H1 (cell line): ENCODE data around the gene SCGB1D4. TPM values are rescaled to one million over a fixed set of nuclear protein-coding genes. Genes with fewer than 3 reads are reported as not detected.

Source experiments
- CTCF ChIA-PET: fragments of 300-600 bp; sonication (Branson Sonifier 250); formaldehyde crosslinking; loops from one replicate; lab custom pipeline; 2021; ENCODE audit not compliant: partially characterized antibody; lab: Charles Lee
- POLR2A ChIA-PET: fragments of 300-600 bp; sonication (Branson Sonifier 250); formaldehyde crosslinking; loops from one replicate; lab custom pipeline; 2021; ENCODE audit warnings: inconsistent platforms; ENCODE audit not compliant: partially characterized antibody; lab: Charles Lee
- DNase-seq, 2 experiments: peaks; one replicate each; pipeline versions ENCODE4 v3.0.0 to v3.0.0-alpha.2; 2010 to 2022; ENCODE audit warnings: low spot score in 2 of 2, low read depth in 1 of 2, mixed read lengths in 1 of 2
- FAIRE-seq: peaks from 2 replicates; lab custom pipeline; 2011; peaks lifted over from hg19 to GRCh38; lab: Jason Lieb, UNC
- H2AFZ ChIP-seq: 2 replicates; pipeline ENCODE4 v1.8.1; 2012; ENCODE audit warnings: low read length, inconsistent platforms
- H2AK5ac ChIP-seq: 2 replicates; pipeline ENCODE4 v1.6.1; 2013; ENCODE audit warnings: low read depth, low read length
- H2BK120ac ChIP-seq: replicated peaks from 2 replicates; pipeline ENCODE3; 2013; ENCODE audit warnings: low read depth, low read length, inconsistent platforms
- H2BK12ac ChIP-seq: 2 replicates; pipeline ENCODE4 v1.6.1; 2013; ENCODE audit warnings: low read depth, low read length
- H2BK15ac ChIP-seq: 2 replicates; pipeline ENCODE4 v1.6.1; 2013; ENCODE audit warnings: low read length
- H2BK20ac ChIP-seq: 2 replicates; pipeline ENCODE4 v1.6.1; 2013; ENCODE audit warnings: low read length
- H2BK5ac ChIP-seq: 2 replicates; pipeline ENCODE4 v1.6.1; 2013; ENCODE audit warnings: low read depth, low read length
- H3K14ac ChIP-seq: 2 replicates; pipeline ENCODE4 v1.6.1; 2013; ENCODE audit warnings: inconsistent platforms; ENCODE audit not compliant: insufficient read length
- H3K18ac ChIP-seq: 2 replicates; pipeline ENCODE4 v1.6.1; 2013; ENCODE audit warnings: low read length; ENCODE audit errors: extremely low read depth
- H3K23ac ChIP-seq: 2 replicates; pipeline ENCODE4 v1.6.1; 2013; ENCODE audit warnings: inconsistent platforms; ENCODE audit not compliant: insufficient read length
- H3K23me2 ChIP-seq: 2 replicates; pipeline ENCODE4 v1.6.1; 2013; ENCODE audit warnings: low read depth, low read length
- H3K27ac ChIP-seq: 2 replicates; pipeline ENCODE4 v1.6.1; 2011; ENCODE audit warnings: low read depth, low read length, inconsistent platforms
- H3K27me3 ChIP-seq, 4 experiments: replicated peaks in 1 of 4; 1 replicate in 1 of 4; 2 replicates in 3 of 4; pipeline versions ENCODE4 v1.6.1 to v1.8.1; 2011 to 2013; ENCODE audit warnings: low read length in 3 of 4, mild to moderate bottlenecking in 3 of 4, inconsistent platforms in 2 of 4, mixed read lengths in 2 of 4, moderate library complexity in 1 of 4; ENCODE audit not compliant: control insufficient read depth in 3 of 4, insufficient read depth in 3 of 4; ENCODE audit errors: extremely low read depth in 1 of 4
- H3K36me3 ChIP-seq, 4 experiments: 2 replicates each; pipeline versions ENCODE4 v1.6.1 to v1.8.1; 2011 to 2013; ENCODE audit warnings: mild to moderate bottlenecking in 4 of 4, low read length in 3 of 4, moderate library complexity in 2 of 4, control low read depth in 1 of 4, inconsistent platforms in 1 of 4; ENCODE audit not compliant: insufficient read depth in 4 of 4, control insufficient read depth in 2 of 4
- H3K4ac ChIP-seq: replicated peaks from 2 replicates; pipeline ENCODE3; 2013; ENCODE audit warnings: low read length, low read depth, mixed read lengths, inconsistent platforms; ENCODE audit not compliant: insufficient read length
- H3K4me1 ChIP-seq, 4 experiments: replicated peaks in 1 of 4; 1 replicate in 1 of 4; 2 replicates in 3 of 4; pipeline versions ENCODE4 v1.6.1 to v1.8.1; 2011 to 2013; ENCODE audit warnings: low read length in 3 of 4, inconsistent platforms in 2 of 4, mixed read lengths in 1 of 4; ENCODE audit not compliant: insufficient read depth in 4 of 4, control insufficient read depth in 3 of 4
- H3K4me2 ChIP-seq, 2 experiments: 2 replicates each; pipeline versions ENCODE4 v1.6.1 to v1.8.1; 2011 to 2013; ENCODE audit warnings: low read depth in 2 of 2, low read length in 2 of 2, control low read depth in 1 of 2, inconsistent platforms in 1 of 2, mild to moderate bottlenecking in 1 of 2; ENCODE audit not compliant: insufficient read depth in 1 of 2
- H3K4me3 ChIP-seq, 4 experiments: fragments of 200-600, 300-600 bp in 1 of 4; sonication (generic), shearing (Covaris generic), sonication (Bioruptor Twin) in 1 of 4; 2 replicates each; pipeline versions ENCODE4 v1.5.1 to v1.8.1; 2011 to 2016; ENCODE audit warnings: low read length in 4 of 4, low read depth in 3 of 4, control low read depth in 2 of 4, inconsistent platforms in 2 of 4, mild to moderate bottlenecking in 2 of 4, mixed read lengths in 1 of 4, moderate library complexity in 1 of 4; ENCODE audit not compliant: insufficient read depth in 2 of 4; ENCODE audit errors: extremely low read depth in 1 of 4
- H3K56ac ChIP-seq: replicated peaks from 2 replicates; pipeline ENCODE3; 2013; ENCODE audit warnings: low read depth, mild to moderate bottlenecking, mixed read lengths, low read length, inconsistent platforms; ENCODE audit not compliant: insufficient read length
- H3K79me1 ChIP-seq: 2 replicates; pipeline ENCODE4 v1.6.1; 2013; ENCODE audit warnings: low read depth, low read length, control low read depth
- H3K79me2 ChIP-seq, 2 experiments: 2 replicates each; pipeline versions ENCODE4 v1.6.1 to v1.8.1; 2012 to 2013; ENCODE audit warnings: low read length in 2 of 2, mild to moderate bottlenecking in 2 of 2, inconsistent platforms in 1 of 2; ENCODE audit not compliant: insufficient read depth in 2 of 2, control insufficient read depth in 1 of 2
- H3K9ac ChIP-seq, 4 experiments: replicated peaks in 1 of 4; 1 replicate in 1 of 4; 2 replicates in 3 of 4; pipeline versions ENCODE4 v1.6.1 to v1.8.1; 2011 to 2013; ENCODE audit warnings: low read depth in 3 of 4, low read length in 3 of 4, control low read depth in 2 of 4, mild to moderate bottlenecking in 2 of 4, moderate library complexity in 2 of 4, inconsistent platforms in 1 of 4; ENCODE audit errors: extremely low read depth in 1 of 4
- H3K9me3 ChIP-seq, 2 experiments: 2 replicates each; pipeline versions ENCODE4 v1.6.1 to v1.8.1; 2012 to 2013; ENCODE audit warnings: mild to moderate bottlenecking in 2 of 2, moderate library complexity in 2 of 2, control low read depth in 1 of 2, inconsistent platforms in 1 of 2, low read depth in 1 of 2, low read length in 1 of 2, mixed read lengths in 1 of 2; ENCODE audit not compliant: insufficient read depth in 2 of 2
- H4K20me1 ChIP-seq, 2 experiments: replicated peaks in 1 of 2; 2 replicates each; pipeline versions ENCODE3 to v1.8.1; 2011 to 2013; ENCODE audit warnings: inconsistent platforms in 2 of 2, low read length in 2 of 2, mild to moderate bottlenecking in 1 of 2; ENCODE audit not compliant: insufficient read depth in 2 of 2, control insufficient read depth in 1 of 2
- H4K5ac ChIP-seq: 2 replicates; pipeline ENCODE4 v1.6.1; 2013; ENCODE audit warnings: low read length, low read depth, mixed read lengths, inconsistent platforms; ENCODE audit not compliant: insufficient read length
- H4K8ac ChIP-seq: 2 replicates; pipeline ENCODE4 v1.8.0; 2013; ENCODE audit warnings: mild to moderate bottlenecking, moderate library complexity, low read length, inconsistent platforms; ENCODE audit not compliant: insufficient read depth; ENCODE audit errors: extremely low read depth
- H4K91ac ChIP-seq: replicated peaks from 2 replicates; pipeline ENCODE3; 2013; ENCODE audit warnings: low read length, mixed read lengths, inconsistent platforms; ENCODE audit not compliant: insufficient read length
- BRCA1 ChIP-seq: IDR thresholded peaks from 2 replicates; pipeline ENCODE4 v1.6.1; 2012; ENCODE audit warnings: low read depth, low read length, improper control_type of control experiment
- CBX5 ChIP-seq: fragments of 300-800, 300-1000 bp; sonication (generic); IDR thresholded peaks from 2 replicates; pipeline ENCODE4 v1.7.1; 2016; ENCODE audit warnings: antibody characterized with exemption, low read length, low read depth
- CEBPB ChIP-seq: IDR thresholded peaks from 2 replicates; pipeline ENCODE4 v1.6.1; 2012; ENCODE audit warnings: low read depth, low read length
- CHD2 ChIP-seq: IDR thresholded peaks from 2 replicates; pipeline ENCODE4 v1.6.1; 2012; ENCODE audit warnings: low read length, improper control_type of control experiment
- HDAC6 ChIP-seq: IDR thresholded peaks from one replicate; pipeline ENCODE4 v1.7.1; 2012; ENCODE audit warnings: low read depth, mild to moderate bottlenecking, inconsistent platforms, low read length, moderate library complexity
- KDM1A ChIP-seq: fragments of 200-600, 300-600 bp; sonication (generic); IDR thresholded peaks from 2 replicates; pipeline ENCODE4 v1.7.1; 2016; ENCODE audit warnings: mild to moderate bottlenecking, low read length, borderline replicate concordance
- KDM4A ChIP-seq: IDR thresholded peaks from one replicate; pipeline ENCODE4 v1.7.1; 2012; ENCODE audit warnings: low read depth, mild to moderate bottlenecking, moderate library complexity, low read length, inconsistent platforms; ENCODE audit not compliant: severe bottlenecking
- NANOG ChIP-seq: IDR thresholded peaks from 2 replicates; pipeline ENCODE4 v1.6.1; 2011; ENCODE audit warnings: low read length, low read depth, mild to moderate bottlenecking, inconsistent platforms; ENCODE audit not compliant: insufficient read depth, poor library complexity, severe bottlenecking
- NRF1 ChIP-seq: IDR thresholded peaks from 2 replicates; pipeline ENCODE4 v1.6.1; 2011; ENCODE audit warnings: mild to moderate bottlenecking, low read depth, low read length, improper control_type of control experiment
- PHF8 ChIP-seq: fragments of 200-600 bp; sonication (generic); conservative IDR thresholded peaks from 2 replicates; pipeline ENCODE4 v1.7.1; 2012; ENCODE audit warnings: low read depth, mild to moderate bottlenecking, inconsistent platforms, low read length, moderate library complexity
- POLR2A ChIP-seq, 2 experiments: IDR thresholded peaks; 1 replicate in 1 of 2; 2 replicates in 1 of 2; pipeline ENCODE4 v1.6.1; 2011; ENCODE audit warnings: low read depth in 2 of 2, low read length in 2 of 2, mild to moderate bottlenecking in 2 of 2; ENCODE audit errors: control extremely low read depth in 1 of 2
- SP1 ChIP-seq: IDR thresholded peaks from 2 replicates; pipeline ENCODE4 v1.6.1; 2011; ENCODE audit warnings: low read depth, low read length
- SP2 ChIP-seq: IDR thresholded peaks from 2 replicates; pipeline ENCODE4 v1.6.1; 2012; ENCODE audit warnings: mild to moderate bottlenecking, low read length, inconsistent platforms
- SP4 ChIP-seq: IDR thresholded peaks from 2 replicates; pipeline ENCODE4 v1.6.1; 2012; ENCODE audit warnings: low read length, inconsistent platforms
- SRF ChIP-seq: IDR thresholded peaks from 2 replicates; pipeline ENCODE4 v1.6.1; 2011; ENCODE audit warnings: mild to moderate bottlenecking, low read depth, low read length, moderate library complexity
- TAF1 ChIP-seq: IDR thresholded peaks from 2 replicates; pipeline ENCODE4 v1.6.1; 2011; ENCODE audit warnings: mild to moderate bottlenecking, low read depth, low read length
- TBP ChIP-seq: IDR thresholded peaks from 2 replicates; pipeline ENCODE4 v1.6.1; 2011; ENCODE audit warnings: low read depth, low read length, improper control_type of control experiment
- WGBS, 2 experiments: shearing (Covaris generic) in 1 of 2; methylation state at CpG; one replicate each; pipeline versions ENCODE4 v1.1.6 to v1.1.7; 2013 to 2015; ENCODE audit warnings: low lambda C conversion rate in 2 of 2, mixed read lengths in 2 of 2, inconsistent platforms in 1 of 2, low coverage in 1 of 2, missing lambda C conversion rate in 1 of 2; ENCODE audit not compliant: insufficient replicate concordance in 2 of 2, insufficient coverage in 1 of 2, insufficient read length in 1 of 2; ENCODE audit errors: extremely low coverage in 1 of 2, missing lambda C conversion rate in 1 of 2; 5-methylcytosine and 5-hydroxymethylcytosine counted together
- polyA plus RNA-seq, 7 experiments: library from polyadenylated mRNA; depleted of rRNA in 3 of 7; stranded (reverse) in 5 of 7; unstranded in 2 of 7; fragments of >200 nt in 5 of 7; fragments of 200-250 nt in 2 of 7; gene quantifications; 1 replicate in 5 of 7; 2 replicates in 1 of 7; 4 replicates in 1 of 7; pipeline versions ENCODE4 v1.2.1 to v1.2.3, GENCODE V29; 2011 to 2013; ENCODE audit warnings: missing spikeins in 2 of 7, mixed read lengths in 2 of 7
- total RNA-seq: library from RNA; stranded (reverse); fragmentation: NEBNext Ultra II Directional; extraction: Animal tissue kit (Norgen Biotek cat#: 25700); gene quantifications from 2 replicates; pipeline ENCODE4 v1.2.1, GENCODE V29; 2021

The SCGB1D4 gene
- total and polyA plus RNA-seq, 2 of the 8 experiments (the other 6 are each of a cell fraction or from before 2014, with no cell fraction given), result not detected

DNA sequence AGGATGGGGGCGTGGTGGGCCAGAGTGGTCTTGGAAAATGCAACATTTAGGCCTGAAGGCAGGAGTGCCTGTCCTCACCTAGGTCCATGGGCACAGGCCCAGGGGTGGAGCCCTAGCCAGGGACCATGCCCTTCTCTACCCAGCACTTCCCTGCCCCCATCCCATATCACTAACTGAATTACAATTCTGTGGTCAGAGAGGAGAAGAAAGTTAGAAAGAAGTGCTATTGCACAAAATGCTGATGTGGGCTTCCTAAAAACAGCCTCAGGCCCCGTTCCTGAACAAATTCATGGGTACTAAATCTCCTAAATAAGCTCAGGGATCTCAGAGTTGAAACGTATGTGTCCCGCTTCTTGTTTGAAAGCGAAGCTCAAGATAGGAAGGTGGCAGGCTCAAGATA is 34.9 kb upstream of the SCGB1D4 start:
- peak overlapping the region; percentile 81; the same call in 1 of the 2 replicates for H2BK15ac ChIP-seq
- no peak overlapping the region for H3K14ac ChIP-seq
- no peak overlapping the region for H3K23ac ChIP-seq
- no peak overlapping the region for H2BK20ac ChIP-seq
- H3K18ac ChIP-seq, result no peak overlapping the region
- H3K4ac ChIP-seq, result no peak overlapping the region
- no peaks in the 10 kb centered on the region for H3K36me3 ChIP-seq
- H3K4me1 ChIP-seq, result no peaks in the 10 kb centered on the region; a peak in 3 of 7 replicates
- WGBS, 2 experiments, result 98% methylated on average over 5 of the region's 5 CpGs; no CpG with 5 or more reads in 1 of the 2 experiments
- H3K9ac ChIP-seq, result no peak overlapping the region
- no peak overlapping the region for H3K56ac ChIP-seq
- no peak overlapping the region for H2BK120ac ChIP-seq
- no peak overlapping the region for H2BK12ac ChIP-seq
- H4K91ac ChIP-seq, result no peak overlapping the region
- CTCF ChIA-PET, result interaction anchor here (0.5 to 1.6 kb wide), 6 partner anchors 9 to 255 kb away, joined by 3 to 5 read pairs (median 3); no protein-coding TSS in a partner anchor
- no peaks in the 10 kb centered on the region for H3K9me3 ChIP-seq
- DNase-seq, result no peak
- H4K5ac ChIP-seq, result no peak overlapping the region
- POLR2A ChIA-PET, result no interaction called here
- H3K23me2 ChIP-seq, result peaks cover 4% of the 10 kb centered on the region; the same call in 1 of the 2 replicates
- no peak overlapping the region for H2BK5ac ChIP-seq
- H2AFZ ChIP-seq, result no peak overlapping the region
- H3K27me3 ChIP-seq, result peaks cover 0 to 10% (median 4%) of the 10 kb centered on the region in 4 experiments; a peak in 3 of 7 replicates
- no peak overlapping the region for H2AK5ac ChIP-seq
- no peak overlapping the region for H3K27ac ChIP-seq
- H3K4me2 ChIP-seq, result no peak overlapping the region
- no peak overlapping the region for H3K4me3 ChIP-seq
- H4K8ac ChIP-seq, result no peak overlapping the region
- FAIRE-seq, result no peak
- no peaks in the 10 kb centered on the region for H3K79me1 ChIP-seq
- H4K20me1 ChIP-seq, result no peaks in the 10 kb centered on the region
- H3K79me2 ChIP-seq, result no peaks in the 10 kb centered on the region
- TF ChIP-seq CEBPB (no peak), SP2 (no peak), CBX5 (no peak), KDM4A (no peak), NRF1 (no peak), PHF8 (no peak), HDAC6 (no peak), TAF1 (no peak), KDM1A (no peak), NANOG (no peak), CHD2 (no peak), SP1 (no peak), TBP (no peak), SP4 (no peak), SRF (no peak), BRCA1 (no peak), POLR2A (IDR thresholded peaks at IDR 0.05; ENCODE audit: control extremely low read depth in 1 of 2, low read depth in 2 of 2, low read length in 2 of 2) (no peak)
